ENCODE results near the gene CHAT.

- no peak for TF ChIP-seq POLR2AphosphoS5 (IDR thresholded peaks at IDR 0.05)
- TF ChIP-seq, protein P1, sequence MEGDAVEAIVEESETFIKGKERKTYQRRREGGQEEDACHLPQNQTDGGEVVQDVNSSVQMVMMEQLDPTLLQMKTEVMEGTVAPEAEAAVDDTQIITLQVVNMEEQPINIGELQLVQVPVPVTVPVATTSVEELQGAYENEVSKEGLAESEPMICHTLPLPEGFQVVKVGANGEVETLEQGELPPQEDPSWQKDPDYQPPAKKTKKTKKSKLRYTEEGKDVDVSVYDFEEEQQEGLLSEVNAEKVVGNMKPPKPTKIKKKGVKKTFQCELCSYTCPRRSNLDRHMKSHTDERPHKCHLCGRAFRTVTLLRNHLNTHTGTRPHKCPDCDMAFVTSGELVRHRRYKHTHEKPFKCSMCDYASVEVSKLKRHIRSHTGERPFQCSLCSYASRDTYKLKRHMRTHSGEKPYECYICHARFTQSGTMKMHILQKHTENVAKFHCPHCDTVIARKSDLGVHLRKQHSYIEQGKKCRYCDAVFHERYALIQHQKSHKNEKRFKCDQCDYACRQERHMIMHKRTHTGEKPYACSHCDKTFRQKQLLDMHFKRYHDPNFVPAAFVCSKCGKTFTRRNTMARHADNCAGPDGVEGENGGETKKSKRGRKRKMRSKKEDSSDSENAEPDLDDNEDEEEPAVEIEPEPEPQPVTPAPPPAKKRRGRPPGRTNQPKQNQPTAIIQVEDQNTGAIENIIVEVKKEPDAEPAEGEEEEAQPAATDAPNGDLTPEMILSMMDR (IDR thresholded peaks at IDR 0.05) = no peak
- TF ChIP-seq POLR2A (IDR thresholded peaks at IDR 0.05) = no peak
- no peak for TF ChIP-seq EP300 (IDR thresholded peaks at IDR 0.05)
These were observed 84.8 kb downstream of the CHAT start for GRCh38 chr10:49698679-49699078.

Data from gastroesophageal sphincter (tissue), 3 donors.